Testis (tissue), 3 donors: ENCODE results near the gene TXNRD3. TPM values are rescaled to one million over a fixed set of nuclear protein-coding genes. Genes with fewer than 3 reads are reported as not detected.

Experiments used
- DNase-seq: peaks from one replicate; pipeline ENCODE4 v3.0.0-alpha.2; 2019
- H3K27ac ChIP-seq, 2 donors: fragments of 200-600 bp; sonication (generic); one replicate each; pipeline ENCODE4 v1.5.1; 2019
- H3K27me3 ChIP-seq: fragments of 200-600 bp; sonication (generic); one replicate; pipeline ENCODE4 v1.5.1; 2019
- H3K36me3 ChIP-seq: fragments of 200-600 bp; sonication (generic); one replicate; pipeline ENCODE4 v1.5.1; 2017; ENCODE audit warnings: low read depth; ENCODE audit errors: missing control alignments
- H3K4me1 ChIP-seq: fragments of 200-600 bp; sonication (generic); one replicate; pipeline ENCODE4 v1.5.1; 2019
- H3K4me3 ChIP-seq, 2 donors: fragments of 200-600 bp; sonication (generic); one replicate each; pipeline ENCODE4 v1.5.1; 2017 to 2019
- H3K9me3 ChIP-seq: fragments of 200-600 bp; sonication (generic); one replicate; pipeline ENCODE4 v1.5.1; 2017
- POLR2A ChIP-seq: fragments of 450-650 bp; IDR thresholded peaks from one replicate; pipeline ENCODE4 v1.6.1; 2017; ENCODE audit warnings: antibody characterized with exemption, mild to moderate bottlenecking, moderate library complexity
- WGBS, 2 donors: methylation state at CpG; one replicate each; pipeline ENCODE4 v1.1.5; 2018; 5-methylcytosine and 5-hydroxymethylcytosine counted together
- intact Hi-C: fragments of 100-400 bp; cut with DNase I; formaldehyde crosslinking; loops from one replicate; pipeline ENCODE4 v1.15.1; 2023; ENCODE audit warnings: low total_unique reads
- polyA plus RNA-seq: library from polyadenylated mRNA; stranded (reverse); fragments of 350-450 nt; fragmentation: Illumina TruSeq; extraction: RNeasy Lipid Tissue Mini Kit (QIAGEN cat#74804); gene quantifications from one replicate; pipeline ENCODE4 v1.2.3, GENCODE V29; 2014; ENCODE audit warnings: low read depth, low replicate concordance; ENCODE audit not compliant: insufficient read depth
- small RNA-seq, 2 donors: library from RNA; depleted of rRNA; stranded (forward); fragments of <200 nt; gene quantifications; one replicate each; pipeline ENCODE3, GENCODE V24; 2016
- total RNA-seq, 2 donors: library from RNA; depleted of rRNA; stranded (reverse); fragments of >200 nt; gene quantifications; one replicate each; pipeline ENCODE4 v1.2.3, GENCODE V29; 2016
- TF ChIP-seq, protein P1 (sequence below), 3 experiments: fragments of 450-650 bp in 2 of 3; fragments of 200-600 bp in 1 of 3; sonication (generic) in 1 of 3; IDR thresholded peaks; one replicate each; pipeline ENCODE4 v1.5.1; 2016 to 2019; ENCODE audit warnings: antibody characterized with exemption in 3 of 3, mild to moderate bottlenecking in 2 of 3, moderate library complexity in 1 of 3

Gene TXNRD3
- total and polyA plus RNA-seq, 3 donors from 2014 or later = 25.7 to 67.9 (median 34.3) TPM

DNA sequence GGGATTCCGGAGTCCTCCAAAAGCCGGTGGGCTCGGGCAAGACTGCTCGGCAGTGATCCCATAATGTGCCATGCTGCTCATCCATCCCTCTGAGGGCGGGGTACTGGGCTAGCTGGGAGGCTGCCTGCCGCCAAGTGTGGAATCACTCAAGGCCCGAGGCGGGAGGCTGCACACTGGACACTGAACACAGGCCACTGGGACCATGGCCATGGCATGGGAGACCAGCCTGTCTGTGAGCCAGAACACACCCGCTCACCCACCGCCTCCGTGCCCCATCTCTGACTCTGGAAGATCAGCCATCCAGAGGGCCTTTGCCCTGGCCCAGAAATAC lies 97.5 kb downstream of the TXNRD3 start:
- Histone ChIP-seq H3K4me1 (no peaks in the 10 kb centered on the region), H3K4me3 (no peak overlapping the region), H3K27me3 (no peaks in the 10 kb centered on the region), H3K36me3 (no peaks in the 10 kb centered on the region), H3K9me3 (no peaks in the 10 kb centered on the region), H3K27ac (no peak overlapping the region)
- TF ChIP-seq POLR2A = no peak
- TF ChIP-seq, protein P1, sequence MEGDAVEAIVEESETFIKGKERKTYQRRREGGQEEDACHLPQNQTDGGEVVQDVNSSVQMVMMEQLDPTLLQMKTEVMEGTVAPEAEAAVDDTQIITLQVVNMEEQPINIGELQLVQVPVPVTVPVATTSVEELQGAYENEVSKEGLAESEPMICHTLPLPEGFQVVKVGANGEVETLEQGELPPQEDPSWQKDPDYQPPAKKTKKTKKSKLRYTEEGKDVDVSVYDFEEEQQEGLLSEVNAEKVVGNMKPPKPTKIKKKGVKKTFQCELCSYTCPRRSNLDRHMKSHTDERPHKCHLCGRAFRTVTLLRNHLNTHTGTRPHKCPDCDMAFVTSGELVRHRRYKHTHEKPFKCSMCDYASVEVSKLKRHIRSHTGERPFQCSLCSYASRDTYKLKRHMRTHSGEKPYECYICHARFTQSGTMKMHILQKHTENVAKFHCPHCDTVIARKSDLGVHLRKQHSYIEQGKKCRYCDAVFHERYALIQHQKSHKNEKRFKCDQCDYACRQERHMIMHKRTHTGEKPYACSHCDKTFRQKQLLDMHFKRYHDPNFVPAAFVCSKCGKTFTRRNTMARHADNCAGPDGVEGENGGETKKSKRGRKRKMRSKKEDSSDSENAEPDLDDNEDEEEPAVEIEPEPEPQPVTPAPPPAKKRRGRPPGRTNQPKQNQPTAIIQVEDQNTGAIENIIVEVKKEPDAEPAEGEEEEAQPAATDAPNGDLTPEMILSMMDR (IDR thresholded peaks at IDR 0.05) = no peak
- peak; percentile 11 for DNase-seq
- intact Hi-C loops = no loop called here
- WGBS, 2 donors = 53 to 94% methylated on average over 4 to 11 of the region's 11 CpGs

Small RNAs within 50 kb of the gene (small RNA-seq; reads per million reads assigned to genes)
- 0.09 reads per million in 2 donors for gene RNA5SP138

Other genes with a start within 250 kb of the TXNRD3 start
- 10 to 100 TPM; 78.9 to 80.3 TPM for gene ZXDC, start 179.2 kb downstream of the TXNRD3 start, total RNA-seq
- gene ZXDC, start 179.2 kb downstream of the TXNRD3 start, polyA plus RNA-seq = 25.6 TPM
- gene UROC1, start 137.4 kb downstream of the TXNRD3 start, total RNA-seq = 1 to 10 TPM in 1 of 2 donors, under 1 TPM in 1; 0.25 to 1.0 TPM
- gene UROC1, start 137.4 kb downstream of the TXNRD3 start, polyA plus RNA-seq = 0.34 TPM
- 10 to 100 TPM; 13.3 to 21.7 TPM for gene CHST13, start 131.0 kb downstream of the TXNRD3 start, total RNA-seq
- 21.4 TPM for gene CHST13, start 131.0 kb downstream of the TXNRD3 start, polyA plus RNA-seq
- 10 to 100 TPM; 33.0 to 61.4 TPM for gene C3orf22, start 96.2 kb downstream of the TXNRD3 start, total RNA-seq
- gene C3orf22, start 96.2 kb downstream of the TXNRD3 start, polyA plus RNA-seq = 42.2 TPM
- 10 to 100 TPM; 47.6 to 49.9 TPM for gene CHCHD6, start 49.1 kb upstream of the TXNRD3 start, total RNA-seq
- 84.6 TPM for gene CHCHD6, start 49.1 kb upstream of the TXNRD3 start, polyA plus RNA-seq